Measurements from ENCODE around the gene PTGDS. TPM values are rescaled to one million over a fixed set of nuclear protein-coding genes. Genes with fewer than 3 reads are reported as not detected.
A peak's percentile ranks its signal among the peaks of the same experiment; 100 is the strongest.

Gene PTGDS
- total and polyA plus RNA-seq, 9 of the 15 experiments (the other 6 are each of a cell fraction or from before 2014, with no cell fraction given), result 0.46 to 7.1 (median 2.0) TPM

- TF ChIP-seq SIX5 (IDR thresholded peaks at IDR 0.05; ENCODE audit: borderline replicate concordance in 1 of 2, insufficient read depth in 1 of 2, low read depth in 1 of 2, low read length in 2 of 2), result 0 out of 4 replicates have a peak, but pooled peaks have one; percentile 16 to 25
- no peak for TF ChIP-seq MAFG (tag; conservative IDR thresholded peaks at IDR 0.05)
- TF ChIP-seq HBP1 (CRISPR knock-in tag; IDR thresholded peaks at IDR 0.05), result peak; percentile 61; the same call in 1 of the 2 replicates
- TF ChIP-seq, protein P1, sequence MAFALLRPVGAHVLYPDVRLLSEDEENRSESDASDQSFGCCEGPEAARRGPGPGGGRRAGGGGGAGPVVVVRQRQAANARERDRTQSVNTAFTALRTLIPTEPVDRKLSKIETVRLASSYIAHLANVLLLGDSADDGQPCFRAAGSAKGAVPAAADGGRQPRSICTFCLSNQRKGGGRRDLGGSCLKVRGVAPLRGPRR (CRISPR knock-in tag; IDR thresholded peaks at IDR 0.05), result no peak
- no peak for TF ChIP-seq ZFP91 (CRISPR knock-in tag; IDR thresholded peaks at IDR 0.05)
- TF ChIP-seq PCBP2 (IDR thresholded peaks at IDR 0.05; ENCODE audit: low read depth, low read length, poor library complexity, severe bottlenecking), result no peak
- TF ChIP-seq ZC3H11A (IDR thresholded peaks at IDR 0.05; ENCODE audit: low read depth, low read length), result peak; percentile 76; the same call in 1 of the 2 replicates
- TF ChIP-seq NFATC3 (IDR thresholded peaks at IDR 0.05), result no peak
- TF ChIP-seq NCOA1 (IDR thresholded peaks at IDR 0.05; ENCODE audit: low read depth), result no peak
- no peak for TF ChIP-seq SRSF7 (optimal IDR thresholded peaks at IDR 0.05; ENCODE audit: low read depth, low read length)
- TF ChIP-seq CAMTA2 (CRISPR knock-in tag; conservative IDR thresholded peaks at IDR 0.05), result no peak; the same call in 1 of the 2 replicates
- TF ChIP-seq, protein P2, sequence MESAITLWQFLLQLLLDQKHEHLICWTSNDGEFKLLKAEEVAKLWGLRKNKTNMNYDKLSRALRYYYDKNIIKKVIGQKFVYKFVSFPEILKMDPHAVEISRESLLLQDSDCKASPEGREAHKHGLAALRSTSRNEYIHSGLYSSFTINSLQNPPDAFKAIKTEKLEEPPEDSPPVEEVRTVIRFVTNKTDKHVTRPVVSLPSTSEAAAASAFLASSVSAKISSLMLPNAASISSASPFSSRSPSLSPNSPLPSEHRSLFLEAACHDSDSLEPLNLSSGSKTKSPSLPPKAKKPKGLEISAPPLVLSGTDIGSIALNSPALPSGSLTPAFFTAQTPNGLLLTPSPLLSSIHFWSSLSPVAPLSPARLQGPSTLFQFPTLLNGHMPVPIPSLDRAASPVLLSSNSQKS (CRISPR knock-in tag; IDR thresholded peaks at IDR 0.05), result no peak
- TF ChIP-seq, protein P3, sequence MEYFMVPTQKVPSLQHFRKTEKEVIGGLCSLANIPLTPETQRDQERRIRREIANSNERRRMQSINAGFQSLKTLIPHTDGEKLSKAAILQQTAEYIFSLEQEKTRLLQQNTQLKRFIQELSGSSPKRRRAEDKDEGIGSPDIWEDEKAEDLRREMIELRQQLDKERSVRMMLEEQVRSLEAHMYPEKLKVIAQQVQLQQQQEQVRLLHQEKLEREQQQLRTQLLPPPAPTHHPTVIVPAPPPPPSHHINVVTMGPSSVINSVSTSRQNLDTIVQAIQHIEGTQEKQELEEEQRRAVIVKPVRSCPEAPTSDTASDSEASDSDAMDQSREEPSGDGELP (CRISPR knock-in tag; IDR thresholded peaks at IDR 0.05; ENCODE audit: borderline replicate concordance), result peak; percentile 83
- 0 out of 2 replicates have a peak, but pooled peaks have one; percentile 72 for TF ChIP-seq NR1H2 (CRISPR knock-in tag; IDR thresholded peaks at IDR 0.05)
- peak; percentile 75 for TF ChIP-seq LEF1 (IDR thresholded peaks at IDR 0.05)
- peak; percentile 64 for TF ChIP-seq CREB1 (IDR thresholded peaks at IDR 0.05)
- peak; percentile 74; the same call in 1 of the 2 replicates for TF ChIP-seq CREB1 (CRISPR knock-in tag; IDR thresholded peaks at IDR 0.05)
- TF ChIP-seq MCM5 (IDR thresholded peaks at IDR 0.05; ENCODE audit: low read depth), result no peak
- TF ChIP-seq ZNF212 (CRISPR knock-in tag; IDR thresholded peaks at IDR 0.05), result no peak
- TF ChIP-seq ZNF589 (CRISPR knock-in tag; IDR thresholded peaks at IDR 0.05; ENCODE audit: low read depth), result no peak
- no peak for TF ChIP-seq ZNF134 (CRISPR knock-in tag; conservative IDR thresholded peaks at IDR 0.05)
- TF ChIP-seq EZH2 (IDR thresholded peaks at IDR 0.05; ENCODE audit: borderline replicate concordance, low read depth, low read length), result no peak
- TF ChIP-seq XRCC4 (IDR thresholded peaks at IDR 0.05; ENCODE audit: extremely low read depth, insufficient read depth, insufficient read length), result no peak
- TF ChIP-seq TCF7 (IDR thresholded peaks at IDR 0.05; ENCODE audit: borderline replicate concordance), result no peak
Measured at GRCh38 chr9:136944519-136945332, 32.6 kb upstream of the PTGDS start, which contains the start of the genes C8G and FBXW5 (continued).
